GM12874 (cell line): ENCODE measurements around the gene KIFBP.

Source experiments
- CTCF ChIP-seq: IDR thresholded peaks from 2 replicates; pipeline ENCODE4 v1.5.1; 2011; ENCODE audit warnings: low read depth, mild to moderate bottlenecking, control low read depth, low read length, moderate library complexity; ENCODE audit not compliant: insufficient read depth

The KIFBP gene

GRCh38 chr10:69065406-69066361, 77.1 kb downstream of the KIFBP start:
- no peak for TF ChIP-seq CTCF
